ENCODE results near the gene USP26.
"Not testable (repeated sequence)": the region's sequence is repeated elsewhere in the genome, so short reads cannot be mapped to it uniquely, and the experiment has no call there.

Gene USP26

GRCh38 chrX:133007458-133007857 is 89.5 kb downstream of the USP26 start:
- DNase-seq: no peak

- no peak for DNase-seq
Measured at GRCh38 chrX:133005616-133006015, 91.3 kb downstream of the USP26 start.

- DNase-seq: no peak
Measured at GRCh38 chrX:133005042-133005441, 91.9 kb downstream of the USP26 start.

GRCh38 chrX:132999209-132999608 is 97.7 kb downstream of the USP26 start:
- no peak for DNase-seq

- no peak for DNase-seq
Measured at GRCh38 chrX:132990835-132991234, 106.1 kb downstream of the USP26 start.

GRCh38 chrX:132986556-132986955 is 110.4 kb downstream of the USP26 start:
- DNase-seq: no peak

- no peak for DNase-seq
Measured at GRCh38 chrX:132984058-132984650, 112.8 kb downstream of the USP26 start.

- no peak for DNase-seq
Measured at GRCh38 chrX:132983496-132983895, 113.4 kb downstream of the USP26 start.

GRCh38 chrX:132980035-132980434 is 116.9 kb downstream of the USP26 start:
- not testable (repeated sequence) for DNase-seq
